ACC112 (cell line): ENCODE measurements around the gene STIL.

Source experiments
- H2AFZ ChIP-seq: fragments of 200-600 bp; sonication (generic); one replicate; pipeline ENCODE4 v1.6.0; 2017; ENCODE audit warnings: antibody characterized with exemption, low read length; ENCODE audit not compliant: unreplicated experiment
- H3K27ac ChIP-seq: fragments of 200-600 bp; sonication (generic); 2 replicates; pipeline ENCODE4 v1.5.1; 2014; ENCODE audit warnings: low read depth, mild to moderate bottlenecking, antibody characterized with exemption, low read length, moderate library complexity
- H3K27me3 ChIP-seq: fragments of 200-600 bp; sonication (generic); 2 replicates; pipeline ENCODE4 v1.6.1; 2014; ENCODE audit warnings: mild to moderate bottlenecking, antibody characterized with exemption, low read length, moderate library complexity, mixed read lengths; ENCODE audit not compliant: insufficient read depth
- H3K36me3 ChIP-seq: fragments of 200-600 bp; sonication (generic); 2 replicates; pipeline ENCODE4 v1.6.1; 2016; ENCODE audit warnings: mild to moderate bottlenecking, antibody characterized with exemption, low read length, moderate library complexity, mixed read lengths; ENCODE audit not compliant: insufficient read depth
- H3K4me1 ChIP-seq: fragments of 200-600 bp; sonication (generic); one replicate; pipeline ENCODE4 v1.6.1; 2016; ENCODE audit warnings: low read length, mixed read lengths; ENCODE audit not compliant: insufficient read depth, unreplicated experiment, control insufficient read depth
- H3K4me3 ChIP-seq: fragments of 200-600 bp; sonication (generic); 2 replicates; pipeline ENCODE4 v1.5.1; 2014; ENCODE audit warnings: mild to moderate bottlenecking, low read depth, low read length
- H3K79me2 ChIP-seq: fragments of 200-600 bp; sonication (generic); one replicate; pipeline ENCODE4 v1.6.0; 2016; ENCODE audit warnings: low read length; ENCODE audit not compliant: control insufficient read depth, unreplicated experiment, insufficient read depth

STIL gene

GRCh38 chr1:47219590-47220220, 94.2 kb downstream of the STIL start:
- H3K4me1 ChIP-seq = no peaks in the 10 kb centered on the region
- no peak overlapping the region for H3K4me3 ChIP-seq
- H3K36me3 ChIP-seq = no peaks in the 10 kb centered on the region
- H3K27ac ChIP-seq = no peak overlapping the region
- no peaks in the 10 kb centered on the region for H3K79me2 ChIP-seq
- peaks cover 58% of the 10 kb centered on the region for H3K27me3 ChIP-seq
- no peak overlapping the region for H2AFZ ChIP-seq

- no peaks in the 10 kb centered on the region for H3K4me1 ChIP-seq
- peaks cover 51% of the 10 kb centered on the region for H3K27me3 ChIP-seq
- H3K27ac ChIP-seq = no peak overlapping the region
- no peaks in the 10 kb centered on the region for H3K36me3 ChIP-seq
- no peak overlapping the region for H3K4me3 ChIP-seq
- H2AFZ ChIP-seq = no peak overlapping the region
- H3K79me2 ChIP-seq = no peaks in the 10 kb centered on the region
Measured at GRCh38 chr1:47219001-47219400, 94.9 kb downstream of the STIL start.

GRCh38 chr1:47216278-47217059, 97.5 kb downstream of the STIL start:
- no peaks in the 10 kb centered on the region for H3K4me1 ChIP-seq
- H3K27ac ChIP-seq = no peak overlapping the region
- H3K36me3 ChIP-seq = no peaks in the 10 kb centered on the region
- H3K79me2 ChIP-seq = no peaks in the 10 kb centered on the region
- peaks cover 26% of the 10 kb centered on the region for H3K27me3 ChIP-seq
- no peak overlapping the region for H2AFZ ChIP-seq
- H3K4me3 ChIP-seq = no peak overlapping the region

- Histone ChIP-seq H2AFZ (no peak overlapping the region), H3K36me3 (no peaks in the 10 kb centered on the region), H3K4me3 (no peak overlapping the region), H3K4me1 (no peaks in the 10 kb centered on the region), H3K79me2 (no peaks in the 10 kb centered on the region), H3K27ac (no peak overlapping the region), H3K27me3 (peaks cover 18% of the 10 kb centered on the region)
Measured at GRCh38 chr1:47215713-47216112, 98.2 kb downstream of the STIL start.

- Histone ChIP-seq H3K4me1 (no peaks in the 10 kb centered on the region), H3K36me3 (no peaks in the 10 kb centered on the region), H3K4me3 (no peak overlapping the region), H3K79me2 (no peaks in the 10 kb centered on the region), H3K27ac (no peak overlapping the region), H2AFZ (no peak overlapping the region), H3K27me3 (peaks cover 10% of the 10 kb centered on the region)
Measured at GRCh38 chr1:47214549-47214948, 99.4 kb downstream of the STIL start.

- Histone ChIP-seq H3K27ac (no peak overlapping the region), H3K27me3 (peaks cover 1% of the 10 kb centered on the region; the same call in 1 of the 2 replicates), H3K36me3 (no peaks in the 10 kb centered on the region), H2AFZ (no peak overlapping the region), H3K79me2 (no peaks in the 10 kb centered on the region), H3K4me1 (peaks cover 4% of the 10 kb centered on the region), H3K4me3 (no peak overlapping the region)
Measured at GRCh38 chr1:47213230-47213963, 100.5 kb downstream of the STIL start.

- H3K36me3 ChIP-seq = no peaks in the 10 kb centered on the region
- peaks cover 10% of the 10 kb centered on the region for H3K4me1 ChIP-seq
- H3K27ac ChIP-seq = no peak overlapping the region
- H3K4me3 ChIP-seq = no peak overlapping the region
- no peak overlapping the region for H2AFZ ChIP-seq
- no peaks in the 10 kb centered on the region for H3K27me3 ChIP-seq
- H3K79me2 ChIP-seq = no peaks in the 10 kb centered on the region
Measured at GRCh38 chr1:47212636-47213229, 101.2 kb downstream of the STIL start.

GRCh38 chr1:47211796-47212269, 102.1 kb downstream of the STIL start:
- H3K27me3 ChIP-seq = no peaks in the 10 kb centered on the region

GRCh38 chr1:47210666-47211065, 103.3 kb downstream of the STIL start:
- Histone ChIP-seq H3K27me3 (no peaks in the 10 kb centered on the region), H2AFZ (no peak overlapping the region), H3K4me1 (peaks cover 14% of the 10 kb centered on the region), H3K27ac (no peak overlapping the region), H3K79me2 (no peaks in the 10 kb centered on the region), H3K4me3 (no peak overlapping the region), H3K36me3 (no peaks in the 10 kb centered on the region)

More at GRCh38 chr1:47211796-47212269, 102.1 kb downstream of the STIL start:
- H3K27ac ChIP-seq = no peak overlapping the region
- H3K4me3 ChIP-seq = no peak overlapping the region
- no peak overlapping the region for H2AFZ ChIP-seq
- H3K36me3 ChIP-seq = no peaks in the 10 kb centered on the region
- peaks cover 14% of the 10 kb centered on the region for H3K4me1 ChIP-seq
- H3K79me2 ChIP-seq = no peaks in the 10 kb centered on the region

- Histone ChIP-seq H3K4me1 (peaks cover 14% of the 10 kb centered on the region), H3K27me3 (peaks cover 4% of the 10 kb centered on the region; the same call in 1 of the 2 replicates), H2AFZ (no peak overlapping the region), H3K79me2 (no peaks in the 10 kb centered on the region), H3K36me3 (no peaks in the 10 kb centered on the region), H3K4me3 (no peak overlapping the region), H3K27ac (no peak overlapping the region)
Measured at GRCh38 chr1:47209725-47210325, 104.1 kb downstream of the STIL start.
